HG03342 (cell line): ENCODE data around the gene DHRSX.
"Not testable (repeated sequence)": the region's sequence is repeated elsewhere in the genome, so short reads cannot be mapped to it uniquely, and the experiment has no call there.

Source experiments
- ATAC-seq: cut with Tn5 transposase; IDR thresholded peaks from one replicate; pipeline ENCODE4 v1.9.1; 2021; ENCODE audit warnings: mild to moderate bottlenecking, moderate library complexity; ENCODE audit not compliant: unreplicated experiment

Gene DHRSX

GRCh38 chrX:2369206-2369605 lies 131.6 kb downstream of the DHRSX start:
- no peak for ATAC-seq

- ATAC-seq = no peak
These were observed 140.0 kb downstream of the DHRSX start for GRCh38 chrX:2360731-2361130.

- not testable (repeated sequence) for ATAC-seq
These were observed 141.3 kb downstream of the DHRSX start for GRCh38 chrX:2359522-2359921.

GRCh38 chrX:2351999-2352995 lies 148.5 kb downstream of the DHRSX start:
- ATAC-seq = no peak

GRCh38 chrX:2351321-2351720 lies 149.5 kb downstream of the DHRSX start:
- ATAC-seq = no peak

GRCh38 chrX:2350703-2351102 lies 150.1 kb downstream of the DHRSX start:
- ATAC-seq = not testable (repeated sequence)

- not testable (repeated sequence) for ATAC-seq
These were observed 150.7 kb downstream of the DHRSX start for GRCh38 chrX:2350036-2350435.

- no peak for ATAC-seq
These were observed 152.6 kb downstream of the DHRSX start for GRCh38 chrX:2348211-2348610.

- ATAC-seq = no peak
These were observed 154.6 kb downstream of the DHRSX start for GRCh38 chrX:2346158-2346557.

GRCh38 chrX:2345562-2345961 lies 155.2 kb downstream of the DHRSX start:
- ATAC-seq = no peak

GRCh38 chrX:2343413-2343812 lies 157.4 kb downstream of the DHRSX start:
- no peak for ATAC-seq

GRCh38 chrX:2342874-2343273 lies 157.9 kb downstream of the DHRSX start:
- ATAC-seq = no peak

GRCh38 chrX:2342281-2342688 lies 158.5 kb downstream of the DHRSX start:
- no peak for ATAC-seq

GRCh38 chrX:2340991-2341390 lies 159.8 kb downstream of the DHRSX start:
- no peak for ATAC-seq

- no peak for ATAC-seq
These were observed 164.6 kb downstream of the DHRSX start for GRCh38 chrX:2336181-2336580.

GRCh38 chrX:2334237-2334636 lies 166.5 kb downstream of the DHRSX start:
- ATAC-seq = no peak

- no peak for ATAC-seq
These were observed 168.5 kb downstream of the DHRSX start for GRCh38 chrX:2332252-2332651.

GRCh38 chrX:2330910-2331309 lies 169.9 kb downstream of the DHRSX start:
- ATAC-seq = no peak

GRCh38 chrX:2330487-2330886 lies 170.3 kb downstream of the DHRSX start:
- ATAC-seq = no peak

GRCh38 chrX:2327423-2327822 lies 173.4 kb downstream of the DHRSX start:
- ATAC-seq = no peak

GRCh38 chrX:2325076-2325784 lies 175.5 kb downstream of the DHRSX start:
- peak; percentile 69 for ATAC-seq

GRCh38 chrX:2324151-2324550 lies 176.6 kb downstream of the DHRSX start:
- ATAC-seq = no peak
